B cell (primary cell): ENCODE measurements around the gene JKAMP. TPM values are rescaled to one million over a fixed set of nuclear protein-coding genes. Genes with fewer than 3 reads are reported as not detected.

Experiments
- ATAC-seq: fragments of 200-7000 bp; cut with Tn5 transposase; one replicate; pipeline ENCODE4 v1.10.0; 2021; ENCODE audit warnings: low read depth, mild to moderate bottlenecking, moderate number of reproducible peaks, moderate library complexity
- CTCF ChIA-PET: fragments of 350-600 bp; sonication (Branson Sonifier 250); formaldehyde crosslinking; loops from one replicate; lab custom pipeline; 2021; ENCODE audit warnings: antibody characterized with exemption, inconsistent platforms; lab: Charles Lee
- POLR2A ChIA-PET: fragments of 350-600 bp; sonication (Branson Sonifier 250); formaldehyde crosslinking; loops from one replicate; lab custom pipeline; 2021; ENCODE audit warnings: antibody characterized with exemption; lab: Charles Lee
- DNase-seq: peaks from one replicate; pipeline ENCODE4 v3.0.0; 2013
- H2AFZ ChIP-seq: 2 replicates; pipeline ENCODE4 v1.6.1; 2012; ENCODE audit warnings: mild to moderate bottlenecking, low read depth, low read length; ENCODE audit not compliant: insufficient read depth, poor library complexity, severe bottlenecking
- H3K27ac ChIP-seq, 2 donors: 1 replicate in 1 of 2; 2 replicates in 1 of 2; pipeline ENCODE4 v1.5.1; 2012 to 2013; ENCODE audit warnings: low read length in 2 of 2, mild to moderate bottlenecking in 2 of 2, moderate library complexity in 1 of 2
- H3K27me3 ChIP-seq, 4 experiments: fragments of 200-600 bp in 1 of 4; sonication (generic) in 1 of 4; replicated peaks in 1 of 4; 1 replicate in 2 of 4; 2 replicates in 2 of 4; pipeline versions ENCODE4 v1.6.1 to v1.7.0; 2013 to 2016; ENCODE audit warnings: low read length in 3 of 4, mild to moderate bottlenecking in 2 of 4, mixed read lengths in 1 of 4, moderate library complexity in 1 of 4; ENCODE audit not compliant: insufficient read depth in 4 of 4, control insufficient read depth in 3 of 4; ENCODE audit errors: control extremely low read depth in 1 of 4
- H3K36me3 ChIP-seq, 2 experiments: replicated peaks in 1 of 2; 1 replicate in 1 of 2; 2 replicates in 1 of 2; pipeline versions ENCODE4 v1.6.1 to v1.7.1; 2013; ENCODE audit warnings: low read length in 1 of 2; ENCODE audit not compliant: insufficient read depth in 2 of 2, control insufficient read depth in 1 of 2; ENCODE audit errors: control extremely low read depth in 1 of 2, extremely low read depth in 1 of 2
- H3K4me1 ChIP-seq, 2 donors: fragments of 200-600 bp in 1 of 2; sonication (generic) in 1 of 2; 1 replicate in 1 of 2; 2 replicates in 1 of 2; pipeline versions ENCODE4 v1.5.1 to v1.6.1; 2013 to 2017; ENCODE audit warnings: low read length in 2 of 2; ENCODE audit not compliant: control insufficient read depth in 2 of 2, insufficient read depth in 2 of 2
- H3K4me2 ChIP-seq: replicated peaks from 2 replicates; pipeline ENCODE3; 2012; ENCODE audit warnings: mild to moderate bottlenecking, low read depth, low read length; ENCODE audit not compliant: poor library complexity, severe bottlenecking
- H3K4me3 ChIP-seq, 5 experiments: fragments of 200-600 bp in 1 of 5; sonication (generic) in 1 of 5; 1 replicate in 3 of 5; 2 replicates in 2 of 5; pipeline versions ENCODE4 v1.5.1 to v1.7.0; 2011 to 2016; ENCODE audit warnings: low read length in 4 of 5, mild to moderate bottlenecking in 4 of 5, low read depth in 2 of 5, control low read depth in 1 of 5, moderate library complexity in 1 of 5; ENCODE audit not compliant: insufficient read depth in 1 of 5; ENCODE audit errors: control extremely low read depth in 1 of 5, extremely low read depth in 1 of 5
- H3K79me2 ChIP-seq: fragments of 200-600 bp; sonication (generic); one replicate; pipeline ENCODE4 v1.6.0; 2016; ENCODE audit warnings: low read length; ENCODE audit not compliant: control insufficient read depth, insufficient read depth
- H3K9ac ChIP-seq: fragments of 200-600 bp; sonication (generic); 2 replicates; pipeline ENCODE4 v1.6.1; 2017; ENCODE audit warnings: mild to moderate bottlenecking, low read length, moderate library complexity
- H3K9me3 ChIP-seq, 3 donors: one replicate each; pipeline versions ENCODE4 v1.6.1 to v1.7.1; 2013; ENCODE audit warnings: low read length in 2 of 3; ENCODE audit not compliant: control insufficient read depth in 2 of 3, insufficient read depth in 1 of 3; ENCODE audit errors: control extremely low read depth in 1 of 3
- H4K20me1 ChIP-seq: 2 replicates; pipeline ENCODE4 v1.6.0; 2012; ENCODE audit warnings: mild to moderate bottlenecking, low read length; ENCODE audit not compliant: insufficient read depth, control insufficient read depth, poor library complexity, severe bottlenecking
- H3K27ac Mint-ChIP-seq: one replicate; pipeline ENCODE4 v1.8.0; 2021; ENCODE audit warnings: mixed read lengths
- H3K27me3 Mint-ChIP-seq: one replicate; pipeline ENCODE4 v1.8.0; 2021; ENCODE audit warnings: mixed read lengths
- H3K4me1 Mint-ChIP-seq: one replicate; pipeline ENCODE4 v1.8.0; 2021; ENCODE audit warnings: mixed read lengths
- H3K4me3 Mint-ChIP-seq: one replicate; pipeline ENCODE4 v1.8.0; 2021; ENCODE audit warnings: mixed read lengths
- H3K9me3 Mint-ChIP-seq: one replicate; pipeline ENCODE4 v1.8.0; 2022; ENCODE audit warnings: mixed read lengths; ENCODE audit not compliant: insufficient read depth
- CTCF ChIP-seq: fragments of 200-600 bp; IDR thresholded peaks from one replicate; pipeline ENCODE4 v1.8.0; 2022; ENCODE audit warnings: antibody characterized with exemption, mild to moderate bottlenecking
- EZH2 ChIP-seq: IDR thresholded peaks from 2 replicates; pipeline ENCODE4 v1.6.1; 2012; ENCODE audit warnings: borderline replicate concordance, low read depth, mild to moderate bottlenecking, moderate library complexity, low read length; ENCODE audit not compliant: insufficient read depth, poor library complexity, severe bottlenecking
- WGBS: methylation state at CpG from one replicate; pipeline ENCODE4 v1.1.5; 2013; ENCODE audit warnings: missing lambda C conversion rate; ENCODE audit not compliant: insufficient coverage; 5-methylcytosine and 5-hydroxymethylcytosine counted together
- intact Hi-C: fragments of 100-400 bp; cut with micrococcal nuclease; formaldehyde crosslinking; loops from one replicate; pipeline ENCODE4 v1.10.0; 2022
- polyA plus RNA-seq: library from polyadenylated mRNA; depleted of rRNA; stranded (reverse); fragments of >200 nt; gene quantifications from 2 replicates; pipeline ENCODE4 v1.2.3, GENCODE V29; 2012
- total RNA-seq, 2 donors: library from RNA; stranded (reverse); fragments of 120-200 nt in 1 of 2; gene quantifications; 1 replicate in 1 of 2; 2 replicates in 1 of 2; pipeline versions ENCODE4 v1.2.3 to v1.2.4, GENCODE V29; 2013 to 2022

Gene JKAMP
- total and polyA plus RNA-seq, 2 donors (not counting 1 experiment from before 2014, with no cell fraction given): 30.3 to 32.3 TPM

GRCh38 chr14:59482541-59483331, 1.6 kb upstream of the JKAMP start:
- Histone ChIP-seq H3K9me3 (no peaks in the 10 kb centered on the region), H3K27me3 (no peaks in the 10 kb centered on the region), H4K20me1 (peaks cover 12% of the 10 kb centered on the region), H3K36me3 (peaks cover 0 to 3% of the 10 kb centered on the region in 2 experiments), H3K9ac (peak overlapping the region; percentile 90), H3K4me3 (peak overlapping the region; percentile 57 to 94 (median 86)), H3K79me2 (peaks cover 58% of the 10 kb centered on the region), H2AFZ (peak overlapping the region; percentile 96), H3K4me2 (peak overlapping the region; percentile 93), H3K27ac (no peak overlapping the region), H3K4me1 (peaks cover 36 to 40% of the 10 kb centered on the region in 2 donors)
- Mint-ChIP-seq H3K27ac (no peak overlapping the region), H3K9me3 (no peaks in the 10 kb centered on the region), H3K4me3 (peak overlapping the region; percentile 96), H3K4me1 (peaks cover 52% of the 10 kb centered on the region), H3K27me3 (no peaks in the 10 kb centered on the region)
- CTCF ChIA-PET: interaction anchor here (1.4 to 3.6 kb wide), 4 partner anchors 9 to 483 kb away, joined by 3 to 35 read pairs (median 12); partner anchors contain the start of gene GPR135
- POLR2A ChIA-PET: interaction anchor here (2.5 kb wide), 1 partner anchor 18 kb away, joined by 12 read pairs; the partner anchor contains the start of gene GPR135
- no peak for DNase-seq
- ATAC-seq: no peak
- intact Hi-C loops: loop anchor here (10.0 kb wide), 3 partner anchors 848 to 1278 kb away; partner anchors contain the start of genes ACTR10 and DACT1
- WGBS: 100% methylated on average over 2 of the region's 6 CpGs
- no peak for TF ChIP-seq EZH2
- TF ChIP-seq CTCF: no peak
